ENCODE measurements around the gene CDC42SE2.

CDC42SE2 gene, protein sequence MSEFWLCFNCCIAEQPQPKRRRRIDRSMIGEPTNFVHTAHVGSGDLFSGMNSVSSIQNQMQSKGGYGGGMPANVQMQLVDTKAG

DNA sequence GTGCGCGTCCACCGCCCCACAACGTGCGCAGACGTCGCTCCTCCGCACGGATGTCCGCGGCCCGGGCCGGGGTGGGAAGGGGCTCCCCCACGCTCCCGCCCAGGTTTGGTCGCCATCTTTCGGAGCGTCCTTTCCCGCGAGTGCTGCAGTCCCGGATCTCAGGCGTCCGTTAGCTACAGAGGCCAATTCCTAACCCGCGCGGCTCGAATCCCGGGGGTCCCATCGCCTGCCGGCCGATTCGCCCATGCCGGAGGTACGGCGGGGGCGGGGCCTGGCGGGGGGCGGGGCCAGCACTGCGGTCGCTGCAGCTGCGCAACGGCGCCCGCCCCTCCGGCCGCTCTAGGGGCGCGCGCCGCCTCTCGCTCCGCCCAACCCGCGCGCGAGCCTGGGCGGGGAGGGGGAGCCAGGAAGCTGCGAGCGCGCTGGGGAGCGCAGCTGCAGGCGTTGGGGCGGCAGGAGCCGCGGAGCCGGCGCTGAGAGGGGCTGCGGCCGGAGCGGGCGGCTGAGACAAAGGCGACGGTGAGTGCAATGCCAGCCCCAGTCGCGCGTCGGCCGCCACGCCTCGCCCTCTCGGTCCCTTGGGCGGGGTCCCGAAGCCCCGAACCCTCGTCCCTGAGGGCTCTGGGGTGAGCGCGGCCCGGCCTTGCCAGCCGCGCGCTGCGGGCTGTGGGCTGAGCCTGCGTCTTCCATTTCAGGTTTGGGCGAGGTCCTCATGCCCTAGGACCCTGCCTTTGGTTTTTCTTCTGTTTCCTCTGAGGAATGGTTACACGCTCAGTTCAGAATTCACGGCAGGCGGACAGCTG, at the start of gene CDC42SE2:
CDC42SE2 (plus strand) TSS at position 406 of the 803 bp plus-strand sequence. CDS start 95,441 bp downstream, outside the sequence.
- peak; percentile 60 for DNase-seq

DNA sequence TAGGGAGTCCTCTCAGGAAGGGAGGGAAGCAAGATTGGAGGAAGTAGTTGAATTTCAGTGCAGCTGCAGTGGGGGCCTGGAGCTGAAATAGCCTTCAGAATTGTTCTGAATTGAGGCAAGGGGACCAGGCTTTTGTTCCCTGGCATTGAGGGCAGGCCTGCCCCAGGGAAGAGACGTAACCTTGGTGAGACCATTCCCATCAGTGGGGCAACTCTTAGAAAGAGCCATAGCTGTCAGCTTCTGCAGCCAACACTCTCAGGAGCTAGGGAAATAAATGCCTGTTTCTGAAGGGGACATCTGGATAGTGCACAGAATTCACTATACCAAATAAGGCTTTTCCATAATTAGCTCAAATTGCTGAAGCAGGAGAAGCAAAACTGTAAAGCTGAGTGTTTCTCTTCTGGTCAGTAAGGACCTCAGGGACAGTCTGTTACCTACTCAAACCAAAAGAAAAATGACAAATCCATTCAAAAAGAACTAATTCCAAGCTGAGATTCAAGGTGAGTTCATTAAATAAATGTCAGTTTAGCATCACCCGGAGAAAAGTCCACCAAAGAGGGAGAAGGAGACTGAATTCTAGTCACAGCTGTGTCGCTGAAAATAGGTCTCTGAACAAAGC, 49.1 kb upstream of the CDC42SE2 start:
- no peak for DNase-seq

DNA sequence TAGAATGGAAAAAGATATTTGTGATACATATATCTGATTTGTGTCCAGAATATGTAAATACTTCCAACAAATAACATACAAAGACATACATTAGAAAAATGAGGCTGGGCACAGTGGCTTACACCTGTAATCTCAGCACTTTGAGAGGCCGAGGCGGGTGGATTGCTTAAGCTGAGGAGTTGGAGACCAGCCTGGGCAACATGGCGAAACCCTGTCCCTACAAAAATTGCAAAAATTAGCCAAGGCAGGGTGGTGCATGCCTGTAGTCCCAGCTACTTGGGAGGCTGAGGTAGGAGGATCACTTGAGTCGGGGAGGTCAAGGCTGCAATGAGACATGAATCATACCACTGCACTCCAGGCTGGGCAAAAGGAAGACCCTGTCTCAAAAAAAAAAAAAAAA, 46.1 kb upstream of the CDC42SE2 start:
- DNase-seq, result no peak

DNA sequence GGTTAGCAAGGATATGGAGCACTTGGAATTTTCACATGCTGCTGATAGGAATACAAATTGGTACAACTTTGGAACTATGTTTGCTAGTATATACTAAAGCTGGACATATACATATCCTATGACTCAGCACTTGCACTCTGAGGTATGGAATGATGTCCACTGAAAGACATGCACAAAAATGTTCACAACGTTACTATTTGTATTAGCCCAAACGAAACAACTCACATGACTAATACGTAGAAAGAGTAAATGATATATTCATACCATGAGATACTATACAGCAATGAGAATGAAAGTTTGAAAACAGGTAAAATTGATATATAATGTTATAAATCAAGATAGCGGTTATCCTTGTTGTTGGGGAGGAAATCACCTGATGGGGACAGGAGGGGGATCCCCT, 45.5 kb upstream of the CDC42SE2 start:
- DNase-seq, result no peak

DNA sequence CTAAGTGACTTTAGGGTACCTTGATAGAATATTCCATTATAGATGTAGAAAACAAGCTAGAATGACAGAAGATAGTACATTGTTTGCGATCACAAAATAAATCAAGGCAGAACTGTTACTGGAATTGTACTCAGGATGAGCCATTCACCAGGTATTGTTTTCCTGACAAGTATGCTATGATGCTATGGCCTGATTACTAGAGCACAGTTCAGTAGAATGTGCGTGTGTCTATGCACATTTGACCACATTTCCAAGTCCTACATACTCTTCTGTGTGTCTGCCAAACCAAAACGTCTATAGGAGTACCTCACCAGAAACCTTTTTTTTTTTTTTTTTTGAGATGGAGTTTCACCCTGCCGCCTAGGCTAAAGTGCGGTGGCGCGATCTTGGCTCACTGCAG, 43.3 kb upstream of the CDC42SE2 start:
- no peak for DNase-seq

DNA sequence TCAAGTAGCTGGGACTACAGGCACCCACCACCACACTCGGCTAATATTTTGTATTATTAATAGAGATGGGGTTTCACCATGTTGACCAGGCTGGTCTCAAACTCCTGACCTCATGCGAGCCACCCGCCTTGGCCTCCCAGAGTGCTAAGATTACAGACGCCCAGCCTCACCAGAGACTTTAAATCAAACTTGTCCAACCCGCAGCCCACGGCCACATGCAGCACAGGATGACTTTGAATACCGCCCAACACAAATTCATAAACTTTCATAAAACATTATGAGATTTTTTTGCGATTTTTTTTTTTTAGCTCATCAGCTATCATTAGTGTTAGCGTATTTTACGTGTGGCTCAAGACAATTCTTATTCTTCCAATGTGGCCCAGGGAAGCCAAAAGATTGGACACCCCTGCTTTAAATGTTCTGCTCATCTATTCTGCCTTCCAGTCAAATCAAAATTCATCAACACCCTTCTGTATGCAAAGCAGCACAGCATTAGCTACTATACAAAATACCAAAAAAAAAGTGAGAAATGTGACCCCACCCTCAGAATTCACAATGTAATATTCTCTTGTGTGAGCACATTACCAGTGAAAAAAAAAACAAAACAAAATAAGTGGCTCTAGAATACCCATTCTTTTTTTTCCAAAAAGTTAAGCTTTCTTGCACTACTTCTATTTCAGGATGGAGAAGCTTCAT, 42.7 kb upstream of the CDC42SE2 start:
- no peak for DNase-seq

DNA sequence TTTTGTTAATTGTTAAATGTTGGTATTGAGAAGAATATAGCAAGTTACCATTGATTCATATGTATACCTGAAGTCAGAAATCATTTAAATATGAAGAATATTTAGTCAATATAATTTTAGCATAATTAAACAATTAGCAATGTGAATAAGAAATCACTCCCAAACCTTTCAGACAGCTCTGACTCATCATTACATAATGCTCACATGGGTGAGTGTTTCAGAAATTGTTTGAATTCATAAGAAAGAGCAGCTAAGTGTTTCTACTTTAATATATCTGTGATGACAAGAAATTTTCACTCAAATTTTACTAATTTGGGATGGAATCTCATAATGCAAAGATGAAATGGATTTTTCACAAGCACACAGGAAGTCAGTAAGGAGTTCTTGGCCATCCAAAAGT, 42.0 kb upstream of the CDC42SE2 start:
- DNase-seq, result no peak

DNA sequence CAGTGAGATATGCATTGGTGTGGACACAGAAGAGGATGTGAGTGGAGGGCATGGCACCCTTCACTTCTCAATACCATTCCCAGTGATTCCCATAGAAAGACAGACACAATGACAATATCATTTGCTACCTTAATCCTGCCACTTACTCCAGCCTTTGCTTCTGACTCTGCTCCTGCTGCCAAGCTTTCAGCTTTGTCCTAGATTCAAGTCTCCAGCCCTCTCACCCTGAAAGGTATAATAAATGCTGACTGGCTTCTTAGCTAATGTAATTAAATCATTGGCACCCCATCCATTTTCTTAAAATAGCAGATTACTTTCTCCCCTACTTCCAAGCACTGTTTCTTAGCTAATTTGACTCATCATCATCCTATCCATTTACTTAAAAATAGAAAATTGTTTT, 41.1 kb upstream of the CDC42SE2 start:
- no peak for DNase-seq

DNA sequence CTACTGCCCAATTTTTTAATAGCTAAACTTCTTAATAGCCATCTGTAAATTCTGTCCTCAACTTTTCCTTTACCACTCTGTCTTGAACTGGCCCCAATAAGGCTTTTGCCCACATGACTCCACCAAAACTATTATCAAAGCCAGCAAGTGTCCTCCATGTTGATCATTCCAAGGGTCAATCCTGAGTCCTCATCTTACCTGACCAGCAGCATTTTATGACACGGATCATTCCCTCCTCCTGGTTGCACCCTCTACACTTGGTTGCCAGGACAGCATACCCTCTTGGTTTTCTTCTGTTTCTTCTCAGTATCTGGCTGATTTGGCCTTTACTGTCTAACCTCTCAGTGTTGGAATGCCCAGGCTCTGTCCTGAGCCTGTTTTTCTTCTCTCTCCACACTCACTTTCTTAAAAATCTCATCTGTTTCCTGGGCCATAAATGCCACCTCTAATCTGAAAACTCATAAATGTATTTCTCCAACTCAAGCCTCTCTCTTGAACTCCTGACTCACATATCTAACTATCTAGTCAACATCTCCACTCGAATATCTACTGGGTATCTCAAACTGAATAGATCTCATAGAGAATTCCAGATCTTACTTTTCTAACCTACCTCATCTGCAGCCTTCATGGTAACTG, 40.0 kb upstream of the CDC42SE2 start:
- no peak for DNase-seq

DNA sequence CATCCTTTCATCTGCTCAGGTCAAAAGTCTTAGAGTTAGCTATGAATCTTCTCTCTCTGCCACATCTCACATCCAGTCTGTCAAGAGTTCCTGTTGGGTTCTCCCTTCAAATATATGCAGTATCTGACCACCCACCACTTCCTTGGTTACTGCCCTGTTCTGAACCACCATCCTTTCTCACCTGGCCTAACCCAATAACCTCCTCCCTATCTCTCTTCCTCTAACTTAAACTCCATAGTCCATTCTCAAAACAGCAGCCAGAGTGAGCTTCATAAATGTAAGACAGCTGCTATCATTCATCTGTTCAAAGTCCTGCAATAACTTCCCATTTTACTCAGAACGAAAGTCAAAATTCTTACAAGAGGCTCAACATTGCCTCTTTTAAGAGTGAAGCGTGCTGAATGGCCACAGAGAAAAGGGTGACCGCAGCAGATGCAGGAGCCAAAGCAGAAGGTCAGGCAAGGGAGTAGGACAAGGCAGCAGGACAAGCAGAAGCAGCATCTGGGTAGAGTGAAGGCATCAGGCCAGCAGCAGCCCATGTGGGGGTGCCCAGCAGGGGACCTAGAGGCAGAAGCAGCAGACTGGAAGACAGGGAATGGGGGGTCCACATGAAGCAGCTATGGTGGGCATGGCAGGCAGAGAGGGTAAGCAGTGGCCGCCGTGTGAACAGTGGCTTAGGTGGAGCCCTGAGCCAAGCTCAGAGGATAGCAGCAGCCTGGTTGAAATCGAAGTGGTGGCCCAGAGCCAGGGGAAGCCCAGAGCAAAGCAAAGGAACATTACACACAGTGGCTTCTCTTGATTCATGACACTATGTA, 39.3 kb upstream of the CDC42SE2 start:
- no peak for DNase-seq

DNA sequence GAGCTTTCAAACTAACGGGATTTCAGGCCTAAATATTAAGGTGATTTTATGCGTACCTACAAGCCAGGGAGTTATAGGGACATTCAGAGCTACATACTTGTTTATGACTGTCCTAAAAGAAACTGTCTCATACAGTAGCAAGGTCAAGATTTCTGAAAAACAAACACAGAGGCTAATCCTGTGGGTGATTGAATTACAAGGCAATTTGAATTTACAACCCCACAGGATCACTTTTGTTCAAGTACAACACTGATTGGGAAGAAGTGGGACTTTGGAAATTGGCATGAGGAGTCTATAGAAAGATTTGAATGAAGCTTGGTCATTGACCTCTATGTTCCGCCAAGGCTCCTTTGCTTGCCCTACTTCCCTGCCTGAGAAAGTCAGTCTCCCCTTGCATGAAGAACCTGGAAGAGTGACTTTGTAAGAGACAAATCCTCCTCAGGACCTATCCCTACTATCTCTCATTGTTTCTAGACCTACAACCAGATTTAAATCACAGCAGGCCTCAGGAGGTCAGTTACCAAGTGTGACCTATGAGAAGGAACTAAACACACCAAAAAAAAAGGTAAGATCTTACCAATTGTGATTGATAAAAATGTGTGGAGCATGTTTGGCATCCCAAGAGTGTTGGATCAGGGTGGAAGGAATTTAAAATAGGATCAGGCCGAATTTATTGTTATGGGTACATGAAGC, 38.4 kb upstream of the CDC42SE2 start:
- DNase-seq, result no peak

DNA sequence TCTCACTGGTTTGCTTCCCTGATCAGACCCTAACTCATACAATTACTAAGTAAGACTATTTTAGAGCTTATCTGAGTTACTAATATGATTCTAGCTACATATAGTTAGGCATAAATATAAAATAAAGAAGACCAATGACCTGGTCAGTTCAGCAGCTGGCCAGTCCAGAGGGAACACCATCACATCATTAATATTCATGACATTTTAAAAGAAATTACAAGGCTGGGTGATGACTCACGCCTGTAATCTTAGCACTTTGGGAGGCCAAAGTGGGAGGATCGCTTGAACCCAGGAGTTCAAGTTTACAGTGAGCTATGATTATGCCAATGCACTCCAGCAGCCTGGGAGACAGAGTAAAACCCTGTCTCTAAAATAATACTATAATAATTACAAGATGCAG, 37.0 kb upstream of the CDC42SE2 start:
- DNase-seq, result no peak

DNA sequence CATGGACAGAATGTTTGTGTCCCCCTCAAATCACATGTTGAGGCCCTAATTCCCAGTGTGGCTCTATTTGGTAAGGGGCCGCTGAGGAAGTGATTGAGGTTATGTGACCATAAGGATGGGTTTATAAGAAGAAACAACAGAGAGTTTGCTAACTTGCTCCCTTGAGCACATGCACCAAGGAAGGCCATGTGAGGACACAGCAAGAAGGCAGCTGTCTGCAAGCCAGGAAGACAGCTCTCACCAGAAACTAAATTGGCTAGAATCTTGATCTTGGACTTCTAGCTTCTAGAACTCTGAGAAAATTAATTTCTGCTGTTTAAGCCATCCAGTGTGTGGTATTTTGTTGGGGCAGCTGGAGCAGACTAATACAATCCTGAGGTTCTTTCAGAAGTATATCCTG, 35.2 kb upstream of the CDC42SE2 start:
- DNase-seq, result no peak

DNA sequence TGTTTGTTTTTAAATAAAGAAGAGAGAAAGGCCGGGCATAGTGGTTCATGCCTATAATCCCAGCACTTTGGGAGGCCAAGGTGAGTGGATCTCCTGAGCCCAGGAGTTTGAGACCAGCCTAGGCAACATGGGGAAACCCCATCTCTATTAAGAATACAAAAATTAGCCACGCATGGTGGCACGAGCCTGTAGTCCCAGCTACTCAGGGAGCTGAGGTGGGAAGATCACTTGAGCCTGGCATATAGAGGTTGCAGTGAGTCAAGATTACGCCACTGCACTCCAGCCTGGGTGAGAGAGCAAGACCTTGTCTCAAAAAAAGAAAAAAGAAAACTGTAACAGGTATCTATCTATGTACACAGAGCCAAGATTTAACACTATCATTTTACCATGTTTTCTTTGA, 34.2 kb upstream of the CDC42SE2 start:
- DNase-seq, result no peak

DNA sequence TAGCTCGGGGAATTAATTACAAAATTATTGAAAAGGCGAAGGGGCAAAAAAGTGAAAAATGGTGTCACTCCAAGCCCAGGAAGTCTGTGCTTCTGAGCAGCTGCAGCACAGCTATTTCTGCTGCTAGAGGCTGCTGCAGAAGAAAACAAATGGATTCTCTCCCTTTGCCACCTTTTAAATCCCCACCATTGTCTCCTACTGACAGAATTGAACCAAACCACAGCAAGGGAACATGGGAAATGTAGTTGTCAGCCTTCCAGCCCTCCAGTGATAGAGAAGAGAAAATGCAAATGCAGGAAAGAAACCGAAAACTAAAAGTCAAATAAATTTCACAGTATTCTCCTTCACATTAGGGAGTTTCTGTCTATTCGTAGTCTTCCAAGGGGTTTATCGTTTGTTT, 33.4 kb upstream of the CDC42SE2 start:
- DNase-seq, result peak; percentile 5

DNA sequence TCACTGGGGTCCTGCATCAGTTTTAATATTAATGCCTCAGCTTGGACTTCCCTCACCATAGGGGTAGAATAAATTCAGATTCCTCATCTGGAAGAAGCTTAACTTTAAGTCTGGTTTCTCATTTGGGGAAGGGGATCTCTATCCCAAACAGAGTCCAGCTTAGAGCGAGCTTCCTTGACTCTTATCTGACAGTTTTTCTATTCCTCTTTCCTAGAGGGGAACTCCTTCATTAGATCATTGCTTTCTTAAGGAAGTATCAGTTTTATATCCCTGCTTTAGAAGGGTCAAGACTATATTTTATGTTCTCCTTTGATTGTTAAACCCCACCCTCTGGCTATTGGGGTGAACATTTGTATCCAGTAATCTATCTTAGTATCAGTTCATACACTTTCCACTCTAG, 24.2 kb upstream of the CDC42SE2 start:
- DNase-seq, result no peak

DNA sequence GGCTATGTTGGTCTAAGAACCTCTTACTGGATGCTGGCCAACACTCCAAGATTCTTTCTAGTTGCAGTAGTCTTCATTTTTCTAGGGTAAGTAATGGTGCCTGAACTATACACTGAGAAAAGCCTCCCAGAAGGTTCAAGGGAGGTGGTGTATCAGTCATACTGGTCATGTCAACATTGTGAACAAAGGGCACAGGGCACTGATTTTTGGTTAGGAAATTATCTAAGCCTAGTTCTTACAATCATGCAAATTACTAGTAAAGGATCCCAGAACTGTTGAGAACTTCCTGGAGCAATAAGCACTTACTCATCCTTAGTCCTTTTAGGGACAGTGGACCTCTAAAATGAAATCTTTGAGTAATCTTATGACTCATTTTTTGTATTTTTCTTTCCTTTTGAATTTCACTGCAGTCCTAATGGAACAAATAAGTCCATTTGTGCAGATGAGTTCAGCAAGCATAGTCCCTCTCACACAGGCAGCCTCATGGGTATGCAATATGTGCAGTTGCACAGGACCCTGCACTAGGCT, 21.1 kb upstream of the CDC42SE2 start:
- no peak for DNase-seq

DNA sequence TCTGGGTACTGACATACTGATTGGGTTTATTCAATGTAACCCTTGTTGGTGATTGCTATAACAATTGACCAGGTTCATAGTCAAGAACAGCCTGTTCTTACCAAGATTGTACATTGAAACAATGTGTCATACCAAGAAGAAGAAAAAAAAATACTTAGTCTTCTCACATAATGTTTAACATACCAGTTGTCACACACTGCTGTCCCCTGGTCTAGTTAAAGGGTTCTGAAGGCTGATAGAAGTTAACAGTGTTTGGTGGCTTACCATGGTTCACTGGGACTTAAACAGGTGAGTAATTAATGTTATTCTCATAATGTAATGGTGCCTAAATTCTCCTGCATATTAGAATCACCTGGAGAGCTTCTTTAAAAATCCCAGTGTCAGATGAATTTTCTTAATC, 18.5 kb upstream of the CDC42SE2 start:
- no peak for DNase-seq

DNA sequence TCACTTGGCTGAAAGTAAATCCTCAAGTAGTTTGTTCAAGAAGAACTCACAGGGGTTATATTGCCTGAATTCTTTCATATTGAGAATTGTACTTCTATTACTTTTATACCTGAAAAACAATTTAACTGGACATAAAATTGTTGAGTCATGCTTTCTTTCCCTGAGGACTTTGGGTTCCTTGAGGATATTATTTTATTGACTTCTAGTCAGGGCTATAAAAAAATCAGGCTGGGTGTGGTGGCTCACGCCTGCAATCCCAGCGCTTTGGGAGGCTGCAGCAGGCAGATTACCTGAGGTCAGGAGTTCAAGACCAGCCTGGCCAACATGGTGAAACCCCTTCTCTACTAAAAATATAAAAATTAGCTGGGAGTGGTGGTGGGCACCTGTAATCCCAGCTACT, 17.9 kb upstream of the CDC42SE2 start:
- no peak for DNase-seq

DNA sequence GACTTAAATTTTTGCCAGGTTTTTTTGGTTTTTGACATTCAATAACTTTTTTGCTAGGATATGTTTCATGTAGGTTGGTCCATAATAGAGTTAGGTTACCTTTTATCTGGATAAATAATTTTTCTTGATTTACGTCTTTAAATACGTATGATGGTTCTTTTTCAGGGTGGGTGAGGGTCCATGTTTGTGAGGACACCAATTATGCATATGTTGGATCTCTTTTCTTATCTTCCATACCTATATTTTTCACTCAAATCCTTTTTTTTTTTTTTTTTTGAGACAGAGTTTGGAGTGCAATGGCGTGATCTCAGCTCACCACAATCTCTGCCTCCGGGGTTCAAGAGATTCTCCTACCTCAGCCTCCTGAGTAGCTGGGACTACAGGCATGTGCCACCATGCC, 17.3 kb upstream of the CDC42SE2 start:
- no peak for DNase-seq

DNA sequence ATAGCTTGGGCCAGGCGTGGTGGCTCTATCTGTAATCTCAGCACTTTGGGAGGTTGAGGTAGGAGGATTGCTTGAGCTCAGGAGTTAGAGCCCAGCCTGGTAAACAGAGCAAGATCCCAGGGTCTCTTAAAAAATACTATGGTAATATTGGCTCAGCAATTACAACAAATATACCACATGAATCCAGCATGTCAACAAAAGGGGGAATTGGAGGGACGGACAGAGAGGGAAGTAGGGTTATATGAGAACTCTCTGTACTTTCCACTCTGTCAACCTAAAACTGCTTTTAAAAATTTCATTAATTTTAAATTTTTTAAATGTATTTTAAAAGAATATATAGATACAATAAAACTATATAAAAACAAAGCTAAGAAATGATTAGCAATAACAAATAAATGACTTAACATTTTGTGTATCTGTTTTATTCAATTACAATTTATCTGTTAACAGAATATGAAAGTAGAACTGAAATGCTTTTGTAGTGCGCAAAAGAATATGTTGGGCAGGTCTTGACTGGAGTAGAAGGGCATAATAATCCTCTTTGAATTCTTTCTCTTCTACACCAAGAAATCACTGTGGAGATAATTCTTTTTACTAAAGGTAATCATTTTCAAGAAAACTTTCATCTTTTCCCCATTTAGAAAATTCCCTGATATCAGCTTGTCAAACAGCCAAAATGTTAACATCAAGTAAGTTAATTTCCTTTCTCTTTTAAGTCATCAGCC, 12.9 kb upstream of the CDC42SE2 start:
- DNase-seq, result no peak
